IPS-NIHi11 (cell line): ENCODE data around the gene IQCN.

Source experiments
- DNase-seq: peaks from one replicate; pipeline ENCODE4 v3.0.0; 2012; ENCODE audit warnings: mixed read lengths, low spot score

Gene IQCN

GRCh38 chr19:18264971-18265540 is 9.2 kb downstream of the IQCN start:
- DNase-seq: no peak

GRCh38 chr19:18264137-18264854 is 10.0 kb downstream of the IQCN start:
- DNase-seq: no peak

DNA sequence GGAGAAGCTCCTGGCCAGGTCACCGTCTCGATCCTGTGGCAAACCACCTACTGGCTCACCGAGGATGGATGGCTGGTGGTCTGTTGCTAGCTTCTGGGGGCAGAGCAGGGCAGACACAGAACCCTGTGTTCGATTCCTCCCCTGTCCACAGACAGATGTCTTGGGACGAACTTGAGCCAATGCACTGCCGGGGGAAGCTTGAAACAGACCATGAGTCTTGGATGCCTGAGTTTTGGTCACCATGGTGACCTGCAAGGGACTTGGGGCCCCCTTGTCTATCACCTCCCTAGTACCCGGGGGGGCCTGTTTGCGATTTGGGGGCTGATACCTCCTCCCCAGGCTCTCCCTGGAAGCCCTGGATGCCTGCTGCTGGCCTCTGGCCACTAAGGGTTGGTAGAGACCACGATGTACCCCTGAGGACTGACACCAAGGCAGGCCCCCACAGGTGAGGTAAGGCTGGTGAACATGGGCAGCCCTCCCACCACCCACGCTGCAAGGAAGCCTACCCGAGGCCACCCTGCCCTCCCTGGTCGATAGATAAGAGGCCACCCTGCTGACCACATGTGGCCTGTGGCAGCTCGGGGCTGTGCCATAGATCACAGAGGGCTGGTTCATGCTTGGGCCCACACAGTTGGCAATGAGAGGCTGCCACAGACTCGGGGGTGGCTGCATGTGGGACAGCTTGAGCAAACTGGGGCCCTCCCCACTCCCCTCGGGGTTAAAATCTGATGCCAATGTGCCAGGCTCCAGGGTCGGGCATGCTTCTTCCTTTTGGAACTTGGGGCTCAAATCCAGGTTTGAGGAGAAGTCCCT is 10.7 kb downstream of the IQCN start:
- no peak for DNase-seq

DNA sequence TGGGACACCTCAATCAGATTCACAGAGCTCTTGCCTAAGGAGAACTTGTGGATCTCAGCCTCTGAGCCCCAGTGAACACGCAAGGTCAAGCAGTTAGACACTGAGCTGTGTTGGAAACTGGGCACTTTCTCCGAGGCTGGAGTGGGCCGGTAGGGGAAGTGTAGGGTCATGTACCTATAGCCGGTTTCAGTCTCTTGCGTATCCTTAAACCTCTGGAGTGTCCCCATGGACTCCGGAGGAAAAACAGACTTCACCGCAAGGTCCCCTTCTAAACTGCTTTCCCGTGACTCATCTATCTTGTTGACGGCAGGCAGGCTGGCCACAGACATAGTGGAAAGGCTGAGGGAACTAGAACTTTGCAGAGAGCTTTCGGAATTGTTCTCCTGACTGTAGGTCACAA is 11.3 kb downstream of the IQCN start:
- DNase-seq: no peak

DNA sequence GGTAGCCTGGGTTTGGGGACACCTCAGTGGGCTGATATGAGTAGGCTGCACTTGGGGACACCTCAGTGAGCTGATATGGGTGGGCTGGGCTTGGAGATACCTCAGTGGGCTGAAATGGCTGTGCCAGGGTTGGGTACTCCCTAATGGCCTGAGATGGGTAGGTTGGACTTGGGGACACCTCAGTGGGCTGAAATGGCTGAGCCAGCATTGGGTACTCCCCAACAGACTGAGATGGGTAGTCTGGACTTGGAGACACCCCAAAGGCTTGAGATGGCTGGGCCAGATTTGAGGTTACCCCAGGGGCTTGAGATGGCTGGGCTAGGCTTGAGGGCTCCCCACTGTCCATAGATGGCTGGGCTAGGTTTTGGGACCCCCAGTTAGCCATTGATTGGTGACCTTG is 12.1 kb downstream of the IQCN start:
- no peak for DNase-seq

- no peak for DNase-seq
Observed at GRCh38 chr19:18261474-18261873, 12.8 kb downstream of the IQCN start.

DNA sequence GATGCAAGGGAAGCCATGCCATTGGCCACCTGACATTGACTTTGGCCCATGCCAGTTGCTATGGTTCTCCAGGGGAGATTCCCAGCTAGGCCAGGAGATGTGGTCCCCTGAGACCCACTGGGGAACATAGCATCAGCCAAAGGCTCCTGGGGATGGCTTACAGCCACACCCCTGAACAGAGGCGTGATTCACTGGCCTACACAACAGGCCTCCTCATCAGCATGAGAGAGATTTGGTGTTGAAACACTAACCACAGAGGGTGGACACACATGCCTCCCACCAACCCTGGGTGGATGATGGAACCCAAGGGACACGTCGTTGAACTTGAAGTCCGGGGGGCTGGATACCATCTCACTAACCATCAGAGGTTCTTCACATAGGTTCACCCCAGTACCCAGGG is 14.4 kb downstream of the IQCN start:
- DNase-seq: no peak

DNA sequence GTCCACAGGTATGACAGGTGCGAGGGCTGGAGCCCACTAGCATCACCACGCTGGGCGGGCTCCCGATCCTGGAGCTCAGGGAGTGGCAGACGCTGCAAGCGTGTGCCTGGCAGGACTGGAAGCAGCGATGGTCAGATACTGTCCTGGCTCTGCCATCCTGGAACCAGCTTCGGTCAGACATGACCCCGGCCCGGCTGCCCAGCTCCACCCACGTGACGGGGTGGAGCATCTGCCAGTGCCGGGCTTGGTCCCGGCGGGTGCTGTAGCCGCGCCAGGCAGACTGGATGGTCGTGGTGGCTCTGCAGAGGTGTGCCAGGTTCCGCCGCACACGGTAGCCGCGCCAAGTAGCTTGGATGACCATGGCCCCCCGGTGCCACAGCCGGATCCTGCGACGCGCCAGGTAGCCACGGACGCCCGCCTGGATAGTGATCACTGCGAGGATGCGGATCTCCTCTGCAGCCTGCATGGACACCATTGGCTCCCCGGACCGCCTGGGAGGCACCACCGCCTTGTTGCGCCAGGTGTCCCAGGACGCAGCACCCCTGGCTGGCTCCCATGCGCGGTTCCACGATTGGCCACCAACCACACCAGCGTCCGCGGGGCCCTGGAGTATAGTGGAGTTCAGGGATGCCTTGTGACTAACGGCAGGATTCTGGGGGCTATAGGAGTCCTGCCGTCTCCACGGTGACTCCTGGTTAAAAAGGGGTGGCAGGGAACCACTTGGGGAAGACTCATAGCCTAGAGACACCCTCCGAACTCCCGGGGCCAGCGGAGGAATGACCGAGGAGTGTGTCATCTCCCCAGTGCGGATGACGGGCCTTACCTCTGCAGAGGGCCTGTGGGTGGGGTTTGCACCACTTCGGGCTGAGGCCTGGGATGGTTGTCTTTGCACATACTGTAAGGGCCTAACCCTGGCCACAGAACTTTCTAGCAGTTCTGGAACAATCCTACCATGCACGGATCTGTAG is 16.5 kb downstream of the IQCN start:
- DNase-seq: no peak

DNA sequence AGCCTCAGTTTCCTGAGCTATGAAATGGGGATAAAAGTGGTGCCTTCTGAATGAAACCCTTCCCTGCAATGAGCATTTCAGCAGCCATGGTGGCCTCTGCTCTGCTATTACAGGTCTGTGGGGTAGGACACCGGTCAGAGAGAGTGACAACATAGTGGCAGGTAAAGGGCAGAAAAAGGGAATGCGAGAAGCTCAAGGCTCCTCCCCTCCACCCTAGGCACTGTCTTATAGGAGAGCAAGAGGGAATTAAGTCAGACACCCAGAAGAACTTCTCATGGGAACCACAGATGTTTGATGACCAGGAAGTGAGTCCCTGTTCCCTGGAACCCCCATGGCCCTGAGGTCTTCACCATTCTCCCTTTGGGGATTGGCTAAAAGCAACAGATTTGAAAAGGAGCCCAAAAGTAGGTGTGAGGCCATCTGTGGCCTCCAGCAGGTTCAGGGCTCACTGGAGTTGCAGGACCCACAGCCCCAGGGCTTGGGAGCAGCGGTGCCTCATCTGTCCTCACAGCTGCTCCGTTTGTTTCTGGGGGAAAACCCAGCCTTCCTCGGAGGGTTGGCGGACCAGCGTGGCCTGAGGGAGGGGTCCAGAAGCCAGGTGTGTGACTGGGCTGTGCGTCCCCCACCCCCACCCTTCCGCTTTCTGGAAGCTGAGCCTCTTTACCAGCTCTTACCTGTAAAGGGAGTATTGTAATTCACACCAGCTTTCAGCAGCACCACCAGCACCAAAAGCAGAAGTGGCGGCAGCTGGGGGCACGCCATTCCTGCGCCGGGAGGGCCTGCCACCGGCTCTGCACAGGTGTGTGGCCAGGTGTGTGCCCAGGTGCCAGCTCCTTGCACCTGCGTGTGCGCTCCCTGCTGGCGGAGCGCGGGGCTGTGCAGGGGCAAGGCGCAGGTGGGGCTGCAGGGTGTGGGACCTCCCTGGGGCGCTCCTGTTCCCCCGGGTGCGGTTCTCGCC is 19.4 kb downstream of the IQCN start:
- peak; percentile 78 for DNase-seq

- no peak for DNase-seq
Observed at GRCh38 chr19:18253716-18254115, 20.5 kb downstream of the IQCN start.

DNA sequence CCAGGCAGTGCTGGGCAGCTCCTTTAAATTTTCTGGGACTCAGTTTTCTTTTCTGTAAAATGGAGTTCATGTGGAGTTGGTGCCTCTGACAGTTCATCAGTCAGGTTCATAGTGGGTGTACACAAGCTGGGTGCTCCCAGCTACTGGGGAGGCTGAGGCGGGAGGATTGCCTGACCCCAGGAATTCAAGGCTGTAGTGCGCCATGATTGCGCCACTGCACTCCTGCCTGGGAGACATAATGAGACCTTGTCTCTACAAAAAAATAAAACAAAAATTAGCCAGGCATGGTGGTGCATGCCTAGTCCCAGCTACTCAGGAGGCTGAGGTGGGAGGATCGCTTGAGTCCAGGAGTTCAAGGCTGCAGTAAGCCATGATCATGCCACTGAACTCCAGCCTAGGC is 21.1 kb downstream of the IQCN start:
- DNase-seq: no peak

DNA sequence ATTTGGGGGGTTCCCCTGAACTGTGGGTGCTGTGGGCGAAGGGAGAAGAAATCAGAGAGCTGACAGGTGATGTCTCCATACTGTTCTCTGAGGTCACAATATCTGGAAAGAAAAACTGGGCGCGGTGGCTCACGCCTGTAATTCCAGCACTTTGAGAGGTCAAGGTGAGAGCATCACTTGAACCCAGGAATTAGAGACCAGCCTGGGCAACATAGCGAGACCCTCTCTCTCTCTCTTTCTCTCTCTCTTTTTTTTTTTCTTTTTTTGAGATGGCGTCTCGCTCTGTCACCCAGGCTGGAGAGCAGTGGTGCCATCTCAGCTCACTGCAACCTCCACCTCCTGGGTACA is 21.9 kb downstream of the IQCN start:
- DNase-seq: no peak

- DNase-seq: peak; percentile 88
Observed at GRCh38 chr19:18251587-18252369, 22.5 kb downstream of the IQCN start.

GRCh38 chr19:18249834-18250233 is 24.4 kb downstream of the IQCN start:
- no peak for DNase-seq

- no peak for DNase-seq
Observed at GRCh38 chr19:18245297-18245696, 29.0 kb downstream of the IQCN start.

- DNase-seq: peak; percentile 62
Observed at GRCh38 chr19:18239303-18239702, 34.9 kb downstream of the IQCN start.

- DNase-seq: no peak
Observed at GRCh38 chr19:18234194-18234593, 40.1 kb downstream of the IQCN start.

GRCh38 chr19:18233224-18233825 is 40.9 kb downstream of the IQCN start:
- DNase-seq: peak; percentile 97

- peak; percentile 90 for DNase-seq
Observed at GRCh38 chr19:18232540-18233223, 41.6 kb downstream of the IQCN start.
